ENCODE measurements around the gene CEP57.

- TF ChIP-seq ZNF274 (CRISPR knock-in tag; IDR thresholded peaks at IDR 0.05) (no peak), NR3C1 (CRISPR knock-in tag; IDR thresholded peaks at IDR 0.05) (no peak), STAG1 (CRISPR knock-in tag; IDR thresholded peaks at IDR 0.05) (no peak)
Observed at GRCh38 chr11:95767498-95767897, 22.8 kb upstream of the CEP57 start.
